ENCODE measurements around the gene CERT1.

GRCh38 chr5:75469017-75469416 is 42.4 kb downstream of the CERT1 start:
- TF ChIP-seq CTCF (IDR thresholded peaks at IDR 0.05; ENCODE audit: borderline replicate concordance, extremely low read depth, low read length, poor library complexity, severe bottlenecking) (no peak), EZH2 (IDR thresholded peaks at IDR 0.05; ENCODE audit: borderline replicate concordance, low read depth, low read length, severe bottlenecking) (no peak)

Measured in DND-41 (cell line).